ENCODE data around the gene PTX4.

The PTX4 gene

GRCh38 chr16:1505912-1506311 is 17.2 kb upstream of the PTX4 start:
- no peak overlapping the region for H3K27ac ChIP-seq (ENCODE audit: low read length)
- H3K36me3 ChIP-seq (ENCODE audit: insufficient read depth, low read length), result peaks cover 81% of the 10 kb centered on the region
- no peak for DNase-seq
- H3K79me2 ChIP-seq (ENCODE audit: insufficient read depth, low read length), result no peaks in the 10 kb centered on the region
- peaks cover 3% of the 10 kb centered on the region for H4K20me1 ChIP-seq (ENCODE audit: insufficient read depth, low read length)
- H3K9ac ChIP-seq (ENCODE audit: low read depth, low read length), result no peak overlapping the region
- no peak for TF ChIP-seq CTCF (IDR thresholded peaks at IDR 0.05; ENCODE audit: borderline replicate concordance, extremely low read depth, low read length, poor library complexity, severe bottlenecking)
- no peak for TF ChIP-seq EZH2 (IDR thresholded peaks at IDR 0.05; ENCODE audit: borderline replicate concordance, low read depth, low read length, severe bottlenecking)
- no peak overlapping the region for H2AFZ ChIP-seq (ENCODE audit: low read depth, low read length)
- H3K27me3 ChIP-seq (ENCODE audit: insufficient read depth, low read length, poor library complexity), result no peaks in the 10 kb centered on the region
- no peak overlapping the region for H3K4me2 ChIP-seq (ENCODE audit: insufficient read depth, low read length)
- H3K4me3 ChIP-seq (ENCODE audit: low read depth in 1 of 2, low read length in 2 of 2), result no peak overlapping the region
- no peaks in the 10 kb centered on the region for H3K4me1 ChIP-seq (ENCODE audit: insufficient read depth, low read length)
- ATAC-seq (ENCODE audit: insufficient read depth, low read depth), result no peak
- H3K9me3 ChIP-seq (ENCODE audit: insufficient read depth, low read length, severe bottlenecking), result no peaks in the 10 kb centered on the region

DNA sequence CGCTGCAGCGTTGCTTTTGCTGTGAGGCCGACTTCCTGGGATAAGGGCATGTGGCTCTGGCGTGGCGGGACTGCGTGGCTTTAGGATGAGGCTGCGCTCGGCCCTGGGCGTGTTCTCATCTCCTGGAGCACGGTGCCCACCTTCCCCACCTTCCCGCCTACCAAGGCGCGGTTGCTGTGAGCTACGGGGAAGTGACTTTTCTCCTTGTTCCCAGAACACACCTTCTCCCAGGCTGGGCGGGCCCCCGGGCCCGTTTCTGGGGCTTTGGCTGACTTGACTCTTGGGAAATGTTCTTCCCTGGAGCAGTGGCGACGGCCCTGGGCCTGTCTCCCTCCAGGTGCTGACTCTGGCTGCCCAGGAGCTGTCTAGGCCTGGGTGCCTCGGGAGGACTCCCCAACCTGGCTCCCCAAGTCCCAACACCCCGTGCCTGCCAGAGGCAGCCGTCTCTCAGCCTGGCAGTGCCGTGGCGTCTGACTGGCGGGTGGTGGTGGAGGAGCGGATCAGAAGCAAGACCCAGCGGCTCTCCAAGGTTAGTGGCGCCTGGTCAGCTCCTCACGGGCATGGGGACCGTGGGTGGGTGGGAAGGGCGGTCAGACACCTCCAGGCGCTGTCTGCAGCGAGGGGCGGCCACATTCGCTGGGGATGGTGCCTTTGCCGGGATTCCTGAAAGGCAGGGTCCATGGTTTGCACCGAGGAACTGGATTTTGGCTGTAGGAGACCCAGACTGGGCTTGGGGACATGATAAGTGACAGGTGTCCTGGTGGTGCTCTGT is 16.5 kb upstream of the PTX4 start:
- no peak overlapping the region for H3K4me2 ChIP-seq (ENCODE audit: insufficient read depth, low read length)
- no peak overlapping the region for H3K27ac ChIP-seq (ENCODE audit: low read length)
- H2AFZ ChIP-seq (ENCODE audit: low read depth, low read length), result no peak overlapping the region
- no peak for DNase-seq
- ATAC-seq (ENCODE audit: insufficient read depth, low read depth), result no peak; the same call in 2 of the 3 replicates
- no peaks in the 10 kb centered on the region for H3K4me1 ChIP-seq (ENCODE audit: insufficient read depth, low read length)
- no peak for TF ChIP-seq CTCF (IDR thresholded peaks at IDR 0.05; ENCODE audit: borderline replicate concordance, extremely low read depth, low read length, poor library complexity, severe bottlenecking)
- TF ChIP-seq EZH2 (IDR thresholded peaks at IDR 0.05; ENCODE audit: borderline replicate concordance, low read depth, low read length, severe bottlenecking), result no peak
- H3K4me3 ChIP-seq (ENCODE audit: low read depth in 1 of 2, low read length in 2 of 2), result no peak overlapping the region
- H3K27me3 ChIP-seq (ENCODE audit: insufficient read depth, low read length, poor library complexity), result no peaks in the 10 kb centered on the region
- H3K79me2 ChIP-seq (ENCODE audit: insufficient read depth, low read length), result no peaks in the 10 kb centered on the region
- H4K20me1 ChIP-seq (ENCODE audit: insufficient read depth, low read length), result peaks cover 3% of the 10 kb centered on the region
- H3K9ac ChIP-seq (ENCODE audit: low read depth, low read length), result no peak overlapping the region
- peaks cover 81% of the 10 kb centered on the region for H3K36me3 ChIP-seq (ENCODE audit: insufficient read depth, low read length)
- no peaks in the 10 kb centered on the region for H3K9me3 ChIP-seq (ENCODE audit: insufficient read depth, low read length, severe bottlenecking)

DNA sequence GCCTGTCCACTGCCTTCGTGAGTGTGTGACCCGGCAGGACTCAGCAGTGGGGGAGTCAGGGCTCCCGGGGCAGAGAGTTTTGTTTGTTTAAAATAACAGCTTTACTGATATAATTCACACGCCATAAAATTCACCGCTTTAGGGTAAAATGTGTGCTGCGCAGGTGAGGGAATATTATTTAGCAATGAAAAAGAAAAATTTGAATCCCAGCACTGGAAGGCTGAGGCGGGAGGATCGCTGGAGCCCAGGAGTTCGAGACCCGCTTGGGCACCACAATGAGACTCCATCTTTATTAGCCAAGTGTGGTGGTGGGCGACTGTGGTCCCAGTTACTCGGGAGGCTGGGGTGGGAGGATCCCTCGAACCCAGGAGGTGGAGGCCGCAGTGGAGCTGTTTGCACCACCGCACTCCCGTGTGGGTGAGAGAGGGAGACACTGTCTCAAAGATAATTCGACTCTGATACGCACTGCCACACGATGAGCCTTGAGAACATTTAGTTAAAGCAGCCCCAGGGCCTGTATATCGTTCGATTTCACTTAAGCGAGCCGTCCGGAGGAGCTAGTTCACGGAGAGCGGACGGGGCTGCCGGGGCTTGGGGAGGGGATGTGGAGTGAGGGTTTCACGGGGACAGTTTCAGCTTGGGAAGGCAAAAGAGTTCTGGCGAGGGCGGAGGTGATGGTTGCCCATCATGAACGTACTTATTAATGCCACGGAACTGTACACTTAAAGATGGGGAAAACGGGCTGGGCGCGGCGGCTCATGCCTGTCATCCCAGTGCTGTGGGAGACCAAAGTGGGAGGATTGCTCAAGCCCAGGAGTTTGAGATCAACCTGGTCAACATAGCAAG is 14.6 kb upstream of the PTX4 start:
- Histone ChIP-seq H3K4me2 (ENCODE audit: insufficient read depth, low read length) (no peak overlapping the region), H3K4me1 (ENCODE audit: insufficient read depth, low read length) (no peaks in the 10 kb centered on the region), H3K27ac (ENCODE audit: low read length) (no peak overlapping the region), H3K4me3 (ENCODE audit: low read depth in 1 of 2, low read length in 2 of 2) (no peak overlapping the region), H3K27me3 (ENCODE audit: insufficient read depth, low read length, poor library complexity) (no peaks in the 10 kb centered on the region), H2AFZ (ENCODE audit: low read depth, low read length) (no peak overlapping the region), H3K36me3 (ENCODE audit: insufficient read depth, low read length) (peaks cover 83% of the 10 kb centered on the region), H3K9ac (ENCODE audit: low read depth, low read length) (no peak overlapping the region), H3K9me3 (ENCODE audit: insufficient read depth, low read length, severe bottlenecking) (no peaks in the 10 kb centered on the region), H4K20me1 (ENCODE audit: insufficient read depth, low read length) (peaks cover 5% of the 10 kb centered on the region), H3K79me2 (ENCODE audit: insufficient read depth, low read length) (peaks cover 2% of the 10 kb centered on the region; the same call in 1 of the 2 replicates)
- TF ChIP-seq EZH2 (IDR thresholded peaks at IDR 0.05; ENCODE audit: borderline replicate concordance, low read depth, low read length, severe bottlenecking), result no peak
- ATAC-seq (ENCODE audit: insufficient read depth, low read depth), result no peak
- no peak for DNase-seq

All from DND-41 (cell line).